Right ventricle myocardium superior (tissue), 1 donor: ENCODE measurements around the gene ACAT1. TPM values are rescaled to one million over a fixed set of nuclear protein-coding genes. Genes with fewer than 3 reads are reported as not detected.
A peak's percentile ranks its signal among the peaks of the same experiment; 100 is the strongest.
"Not testable (repeated sequence)": the region's sequence is repeated elsewhere in the genome, so short reads cannot be mapped to it uniquely, and the experiment has no call there.

Source experiments
- ATAC-seq: fragments of 200-7000 bp; cut with Tn5 transposase; one replicate; pipeline ENCODE4 v1.9.1; 2020; ENCODE audit warnings: mild to moderate bottlenecking; ENCODE audit not compliant: poor library complexity
- DNase-seq: peaks from one replicate; pipeline ENCODE4 v3.0.0-alpha.2; 2020
- intact Hi-C: fragments of 100-400 bp; cut with DNase I; formaldehyde crosslinking; loops from one replicate; pipeline ENCODE4 v1.11.2; 2022
- total RNA-seq: library from RNA; stranded (reverse); fragmentation: NEBNext Ultra II Directional; extraction: Animal tissue kit (Norgen Biotek cat#: 25700); gene quantifications from one replicate; pipeline ENCODE4 v1.2.1, GENCODE V29; 2021
- donor health status: DM: no; HTN: yes; CAD: no; lungs with severe emphysema.

ACAT1 gene
- total RNA-seq, 1 donor from 2014 or later = 417 TPM

- DNase-seq = no peak
- intact Hi-C loops = no loop called here
- no peak for ATAC-seq
Measured at GRCh38 chr11:108135845-108136544, 14.6 kb downstream of the ACAT1 start.

- ATAC-seq (no peak), DNase-seq (no peak)
- intact Hi-C loops = no loop called here
Measured at GRCh38 chr11:108137212-108137611, 15.8 kb downstream of the ACAT1 start.

GRCh38 chr11:108142304-108142703 is 20.9 kb downstream of the ACAT1 start:
- no peak for DNase-seq
- no peak for ATAC-seq
- intact Hi-C loops = no loop called here

- DNase-seq (no peak), ATAC-seq (no peak)
- intact Hi-C loops = no loop called here
Measured at GRCh38 chr11:108144615-108145014, 23.2 kb downstream of the ACAT1 start.

GRCh38 chr11:108147150-108147549 is 25.8 kb downstream of the ACAT1 start:
- no peak for DNase-seq
- ATAC-seq = peak; percentile 63
- intact Hi-C loops = no loop called here

- ATAC-seq (no peak), DNase-seq (no peak)
- intact Hi-C loops = no loop called here
Measured at GRCh38 chr11:108148556-108148955, 27.2 kb downstream of the ACAT1 start.

- intact Hi-C loops = no loop called here
- ATAC-seq (no peak), DNase-seq (no peak)
Measured at GRCh38 chr11:108154591-108154990, 33.2 kb downstream of the ACAT1 start.

- DNase-seq (no peak), ATAC-seq (no peak)
- intact Hi-C loops = no loop called here
Measured at GRCh38 chr11:108160970-108161566, 39.7 kb downstream of the ACAT1 start.

- intact Hi-C loops, DNase-seq, ATAC-seq: not testable (repeated sequence)
Measured at GRCh38 chr11:108162878-108163277, 41.5 kb downstream of the ACAT1 start.

GRCh38 chr11:108167624-108168023 is 46.3 kb downstream of the ACAT1 start:
- ATAC-seq = no peak
- intact Hi-C loops = no loop called here
- no peak for DNase-seq

- intact Hi-C loops = no loop called here
- ATAC-seq (no peak), DNase-seq (no peak)
Measured at GRCh38 chr11:108170184-108170583, 48.8 kb downstream of the ACAT1 start.

GRCh38 chr11:108177570-108177969 is 56.2 kb downstream of the ACAT1 start:
- DNase-seq = no peak
- no peak for ATAC-seq
- intact Hi-C loops = no loop called here

- DNase-seq (no peak), ATAC-seq (no peak)
- intact Hi-C loops = no loop called here
Measured at GRCh38 chr11:108193725-108194124, 72.4 kb downstream of the ACAT1 start.

GRCh38 chr11:108196901-108197300 is 75.5 kb downstream of the ACAT1 start:
- ATAC-seq = no peak
- DNase-seq = no peak
- intact Hi-C loops = no loop called here

Other genes with a start within 250 kb of the ACAT1 start
- 0.51 TPM for gene RAB39A, start 193.1 kb upstream of the ACAT1 start, total RNA-seq
- 37.6 TPM for gene CUL5, start 112.7 kb upstream of the ACAT1 start, total RNA-seq
- gene NPAT, start 101.1 kb downstream of the ACAT1 start, total RNA-seq = 6.9 TPM
- gene ATM, start 101.5 kb downstream of the ACAT1 start, total RNA-seq = 27.1 TPM